Suppressor macrophage treated with lipopolysaccharide for 4 hours (primary cell): Measurements from ENCODE around the gene NCCRP1.

Experiments
- DNase-seq: peaks from one replicate; pipeline ENCODE4 v3.0.0-alpha.2; 2020

NCCRP1 gene

GRCh38 chr19:39247701-39248664, 51.2 kb downstream of the NCCRP1 start:
- DNase-seq = no peak

DNA sequence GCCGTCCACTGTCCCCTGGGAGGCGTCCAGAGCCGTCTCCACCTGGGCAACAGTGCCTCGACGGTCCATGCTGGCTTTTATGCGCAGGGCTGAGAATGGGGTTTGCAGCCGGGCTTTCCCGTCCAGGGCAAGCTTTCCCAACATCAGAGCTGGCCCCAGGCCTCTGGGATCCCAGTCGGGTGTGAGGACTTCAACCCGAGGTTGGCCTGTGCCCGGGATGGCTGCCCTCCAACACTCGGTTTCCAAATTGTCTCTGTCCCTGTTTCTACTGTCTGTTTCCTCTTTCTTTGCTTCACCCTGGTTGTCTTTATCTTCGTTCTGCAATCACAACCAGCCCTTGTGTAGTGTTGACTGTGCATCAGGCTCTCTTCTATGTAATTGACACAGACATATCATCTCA, 52.0 kb downstream of the NCCRP1 start, which contains the start of gene IFNL4:
Gene IFNL4, minus strand, starts transcription at position 51 of the 400 bp plus-strand sequence.
- no peak for DNase-seq

DNA sequence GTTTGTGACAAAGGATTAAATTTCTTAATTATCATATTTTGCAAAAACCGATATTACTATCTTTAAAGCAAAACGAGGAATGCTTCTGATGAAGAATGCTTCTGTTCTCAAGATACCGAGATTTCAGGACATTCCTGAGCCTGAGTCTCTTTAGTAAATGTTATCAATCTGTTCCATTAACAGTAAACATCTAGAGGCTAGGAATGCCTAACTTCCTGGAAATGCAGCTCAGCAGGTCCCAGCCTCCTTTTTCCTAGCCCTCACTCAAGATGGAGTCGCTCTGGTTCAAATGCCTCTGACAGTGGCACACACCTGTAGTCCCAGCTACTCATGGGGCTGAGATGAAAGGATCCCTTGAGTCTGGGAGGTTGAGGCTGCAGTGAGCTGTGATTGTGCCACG, 54.3 kb downstream of the NCCRP1 start:
- DNase-seq = no peak
